HEK293 (cell line): ENCODE measurements around the gene CLSTN1.

ENCODE experiments used
- CTCF ChIA-PET: fragments of 350-600 bp; formaldehyde crosslinking; extraction: SDS; loops from one replicate; lab custom pipeline; 2021; ENCODE audit warnings: antibody characterized with exemption; lab: Yijun Ruan, JAX
- POLR2A ChIA-PET: fragments of 300-600 bp; formaldehyde crosslinking; extraction: SDS; loops from one replicate; lab custom pipeline; 2020; ENCODE audit warnings: antibody characterized with exemption, inconsistent platforms; lab: Yijun Ruan, JAX
- H3K27ac ChIP-seq: fragments of 200-500 bp; sonication (Bioruptor generic); 2 replicates; pipeline ENCODE4 v1.5.1; 2014; ENCODE audit warnings: low read depth, low read length, control low read depth, inconsistent platforms; ENCODE audit errors: extremely low read depth
- H3K36me3 ChIP-seq, 2 experiments: fragments of 200-500 bp in 1 of 2; sonication (Bioruptor generic) in 1 of 2; 1 replicate in 1 of 2; 2 replicates in 1 of 2; pipeline ENCODE4 v1.5.1; 2014 to 2017; ENCODE audit warnings: inconsistent platforms in 2 of 2, low read length in 2 of 2; ENCODE audit not compliant: control insufficient read depth in 2 of 2, insufficient read depth in 1 of 2
- H3K4me1 ChIP-seq: fragments of 200-500 bp; sonication (Bioruptor generic); 2 replicates; pipeline ENCODE4 v1.5.1; 2014; ENCODE audit warnings: mild to moderate bottlenecking, low read length, inconsistent platforms; ENCODE audit not compliant: control insufficient read depth, insufficient read depth
- H3K4me3 ChIP-seq: 2 replicates; pipeline ENCODE4 v1.5.1; 2011; ENCODE audit warnings: low read depth, mild to moderate bottlenecking, control low read depth, low read length, moderate library complexity
- H3K9me3 ChIP-seq: fragments of 200-500 bp; sonication (Bioruptor generic); 2 replicates; pipeline ENCODE4 v1.5.1; 2014; ENCODE audit warnings: low read depth, low read length, inconsistent platforms; ENCODE audit not compliant: control insufficient read depth, insufficient read depth
- GFI1B ChIP-seq: fragments of 450-650 bp; formaldehyde crosslinking; IDR thresholded peaks from 2 replicates; pipeline ENCODE4 v1.5.1; 2016; ENCODE audit warnings: missing biosample characterization, missing genetic modification characterization
- GLIS2 ChIP-seq: fragments of 450-650 bp; formaldehyde crosslinking; IDR thresholded peaks from 2 replicates; pipeline ENCODE4 v1.5.1; 2016; ENCODE audit warnings: missing biosample characterization, missing genetic modification characterization
- KLF7 ChIP-seq: fragments of 450-650 bp; formaldehyde crosslinking; IDR thresholded peaks from 2 replicates; pipeline ENCODE4 v1.5.1; 2016; ENCODE audit warnings: missing biosample characterization, missing genetic modification characterization, borderline replicate concordance
- MEIS1 ChIP-seq: sonication (generic); formaldehyde crosslinking; IDR thresholded peaks from 2 replicates; pipeline ENCODE4 v1.8.1; 2022; ENCODE audit warnings: missing genetic modification reagents, mild to moderate bottlenecking, borderline replicate concordance
- MYNN ChIP-seq: fragments of 450-650 bp; formaldehyde crosslinking; IDR thresholded peaks from 2 replicates; pipeline ENCODE4 v1.5.1; 2016; ENCODE audit warnings: missing biosample characterization, missing genetic modification characterization, borderline replicate concordance
- PRDM1 ChIP-seq: fragments of 450-650 bp; formaldehyde crosslinking; IDR thresholded peaks from 2 replicates; pipeline ENCODE4; 2016; ENCODE audit warnings: missing biosample characterization, missing genetic modification characterization
- ZBTB17 ChIP-seq: fragments of 450-650 bp; formaldehyde crosslinking; IDR thresholded peaks from 2 replicates; pipeline ENCODE4 v1.5.1; 2016; ENCODE audit warnings: missing biosample characterization, missing genetic modification characterization
- ZNF133 ChIP-seq: fragments of 450-650 bp; formaldehyde crosslinking; IDR thresholded peaks from 2 replicates; pipeline ENCODE4 v1.5.1; 2016; ENCODE audit warnings: missing biosample characterization, missing genetic modification characterization
- ZNF19 ChIP-seq: fragments of 450-650 bp; formaldehyde crosslinking; IDR thresholded peaks from 2 replicates; pipeline ENCODE4; 2016; ENCODE audit warnings: missing biosample characterization, missing genetic modification characterization, low read depth
- ZNF292 ChIP-seq: fragments of 450-650 bp; formaldehyde crosslinking; IDR thresholded peaks from 2 replicates; pipeline ENCODE4 v1.5.1; 2016; ENCODE audit warnings: low read depth, missing biosample characterization, missing genetic modification characterization, borderline replicate concordance
- ZNF302 ChIP-seq: fragments of 450-650 bp; formaldehyde crosslinking; IDR thresholded peaks from 2 replicates; pipeline ENCODE4 v1.5.1; 2016; ENCODE audit warnings: missing biosample characterization, missing genetic modification characterization, low read depth
- ZNF311 ChIP-seq: fragments of 450-650 bp; formaldehyde crosslinking; IDR thresholded peaks from 2 replicates; pipeline ENCODE4 v1.5.1; 2017; ENCODE audit warnings: missing biosample characterization, missing genetic modification characterization, borderline replicate concordance
- ZNF488 ChIP-seq: fragments of 450-650 bp; formaldehyde crosslinking; IDR thresholded peaks from 2 replicates; pipeline ENCODE4 v1.5.1; 2016; ENCODE audit warnings: missing biosample characterization, missing genetic modification characterization
- ZNF600 ChIP-seq: fragments of 450-650 bp; formaldehyde crosslinking; IDR thresholded peaks from 2 replicates; pipeline ENCODE4 v1.5.1; 2016; ENCODE audit warnings: missing biosample characterization, missing genetic modification characterization
- ZNF747 ChIP-seq: fragments of 450-650 bp; formaldehyde crosslinking; IDR thresholded peaks from 2 replicates; pipeline ENCODE4 v1.5.1; 2016; ENCODE audit warnings: missing biosample characterization, missing genetic modification characterization
- ZNF830 ChIP-seq: fragments of 450-650 bp; IDR thresholded peaks from 2 replicates; pipeline ENCODE4 v1.5.0; 2018; ENCODE audit warnings: missing biosample characterization, missing genetic modification characterization, low read depth, mild to moderate bottlenecking, moderate library complexity
- TF ChIP-seq, protein P1 (sequence below): fragments of 450-650 bp; formaldehyde crosslinking; conservative IDR thresholded peaks from 2 replicates; pipeline ENCODE4 v1.5.1; 2016; ENCODE audit warnings: low read depth, missing biosample characterization, missing genetic modification characterization
- TF ChIP-seq, protein P2 (sequence below): fragments of 450-650 bp; formaldehyde crosslinking; IDR thresholded peaks from 2 replicates; pipeline ENCODE4 v1.5.1; 2016; ENCODE audit warnings: missing biosample characterization, missing genetic modification characterization
- TF ChIP-seq, protein P3 (sequence below): fragments of 450-650 bp; formaldehyde crosslinking; IDR thresholded peaks from 2 replicates; pipeline ENCODE4 v1.5.1; 2016; ENCODE audit warnings: missing biosample characterization, missing genetic modification characterization, low read depth
- TF ChIP-seq, protein P4 (sequence below): IDR thresholded peaks from 2 replicates; pipeline ENCODE4 v1.6.1; 2011; ENCODE audit warnings: mild to moderate bottlenecking, low read depth, low read length, borderline replicate concordance

The CLSTN1 gene

GRCh38 chr1:9863371-9863770 is 39.6 kb upstream of the CLSTN1 start:
- H3K4me1 ChIP-seq: no peaks in the 10 kb centered on the region
- TF ChIP-seq GFI1B (tag by site-specific recombination) (no peak), ZNF747 (tag by site-specific recombination) (no peak), KLF7 (tag by site-specific recombination) (no peak), ZNF292 (tag by site-specific recombination) (no peak), ZNF133 (no peak), GLIS2 (tag by site-specific recombination) (no peak), ZNF302 (tag by site-specific recombination) (no peak), MYNN (tag by site-specific recombination) (no peak), ZNF311 (tag by site-specific recombination) (no peak), ZNF830 (tag by site-specific recombination) (no peak), ZNF488 (tag by site-specific recombination) (no peak), ZNF19 (tag by site-specific recombination) (no peak), ZBTB17 (tag by site-specific recombination) (no peak)
- TF ChIP-seq, protein P1, sequence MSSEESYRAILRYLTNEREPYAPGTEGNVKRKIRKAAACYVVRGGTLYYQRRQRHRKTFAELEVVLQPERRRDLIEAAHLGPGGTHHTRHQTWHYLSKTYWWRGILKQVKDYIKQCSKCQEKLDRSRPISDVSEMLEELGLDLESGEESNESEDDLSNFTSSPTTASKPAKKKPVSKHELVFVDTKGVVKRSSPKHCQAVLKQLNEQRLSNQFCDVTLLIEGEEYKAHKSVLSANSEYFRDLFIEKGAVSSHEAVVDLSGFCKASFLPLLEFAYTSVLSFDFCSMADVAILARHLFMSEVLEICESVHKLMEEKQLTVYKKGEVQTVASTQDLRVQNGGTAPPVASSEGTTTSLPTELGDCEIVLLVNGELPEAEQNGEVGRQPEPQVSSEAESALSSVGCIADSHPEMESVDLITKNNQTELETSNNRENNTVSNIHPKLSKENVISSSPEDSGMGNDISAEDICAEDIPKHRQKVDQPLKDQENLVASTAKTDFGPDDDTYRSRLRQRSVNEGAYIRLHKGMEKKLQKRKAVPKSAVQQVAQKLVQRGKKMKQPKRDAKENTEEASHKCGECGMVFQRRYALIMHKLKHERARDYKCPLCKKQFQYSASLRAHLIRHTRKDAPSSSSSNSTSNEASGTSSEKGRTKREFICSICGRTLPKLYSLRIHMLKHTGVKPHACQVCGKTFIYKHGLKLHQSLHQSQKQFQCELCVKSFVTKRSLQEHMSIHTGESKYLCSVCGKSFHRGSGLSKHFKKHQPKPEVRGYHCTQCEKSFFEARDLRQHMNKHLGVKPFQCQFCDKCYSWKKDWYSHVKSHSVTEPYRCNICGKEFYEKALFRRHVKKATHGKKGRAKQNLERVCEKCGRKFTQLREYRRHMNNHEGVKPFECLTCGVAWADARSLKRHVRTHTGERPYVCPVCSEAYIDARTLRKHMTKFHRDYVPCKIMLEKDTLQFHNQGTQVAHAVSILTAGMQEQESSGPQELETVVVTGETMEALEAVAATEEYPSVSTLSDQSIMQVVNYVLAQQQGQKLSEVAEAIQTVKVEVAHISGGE: no peak
- TF ChIP-seq, protein P2, sequence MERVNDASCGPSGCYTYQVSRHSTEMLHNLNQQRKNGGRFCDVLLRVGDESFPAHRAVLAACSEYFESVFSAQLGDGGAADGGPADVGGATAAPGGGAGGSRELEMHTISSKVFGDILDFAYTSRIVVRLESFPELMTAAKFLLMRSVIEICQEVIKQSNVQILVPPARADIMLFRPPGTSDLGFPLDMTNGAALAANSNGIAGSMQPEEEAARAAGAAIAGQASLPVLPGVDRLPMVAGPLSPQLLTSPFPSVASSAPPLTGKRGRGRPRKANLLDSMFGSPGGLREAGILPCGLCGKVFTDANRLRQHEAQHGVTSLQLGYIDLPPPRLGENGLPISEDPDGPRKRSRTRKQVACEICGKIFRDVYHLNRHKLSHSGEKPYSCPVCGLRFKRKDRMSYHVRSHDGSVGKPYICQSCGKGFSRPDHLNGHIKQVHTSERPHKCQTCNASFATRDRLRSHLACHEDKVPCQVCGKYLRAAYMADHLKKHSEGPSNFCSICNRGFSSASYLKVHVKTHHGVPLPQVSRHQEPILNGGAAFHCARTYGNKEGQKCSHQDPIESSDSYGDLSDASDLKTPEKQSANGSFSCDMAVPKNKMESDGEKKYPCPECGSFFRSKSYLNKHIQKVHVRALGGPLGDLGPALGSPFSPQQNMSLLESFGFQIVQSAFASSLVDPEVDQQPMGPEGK (tag by site-specific recombination): no peak
- TF ChIP-seq, protein P3, sequence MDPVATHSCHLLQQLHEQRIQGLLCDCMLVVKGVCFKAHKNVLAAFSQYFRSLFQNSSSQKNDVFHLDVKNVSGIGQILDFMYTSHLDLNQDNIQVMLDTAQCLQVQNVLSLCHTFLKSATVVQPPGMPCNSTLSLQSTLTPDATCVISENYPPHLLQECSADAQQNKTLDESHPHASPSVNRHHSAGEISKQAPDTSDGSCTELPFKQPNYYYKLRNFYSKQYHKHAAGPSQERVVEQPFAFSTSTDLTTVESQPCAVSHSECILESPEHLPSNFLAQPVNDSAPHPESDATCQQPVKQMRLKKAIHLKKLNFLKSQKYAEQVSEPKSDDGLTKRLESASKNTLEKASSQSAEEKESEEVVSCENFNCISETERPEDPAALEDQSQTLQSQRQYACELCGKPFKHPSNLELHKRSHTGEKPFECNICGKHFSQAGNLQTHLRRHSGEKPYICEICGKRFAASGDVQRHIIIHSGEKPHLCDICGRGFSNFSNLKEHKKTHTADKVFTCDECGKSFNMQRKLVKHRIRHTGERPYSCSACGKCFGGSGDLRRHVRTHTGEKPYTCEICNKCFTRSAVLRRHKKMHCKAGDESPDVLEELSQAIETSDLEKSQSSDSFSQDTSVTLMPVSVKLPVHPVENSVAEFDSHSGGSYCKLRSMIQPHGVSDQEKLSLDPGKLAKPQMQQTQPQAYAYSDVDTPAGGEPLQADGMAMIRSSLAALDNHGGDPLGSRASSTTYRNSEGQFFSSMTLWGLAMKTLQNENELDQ (tag by site-specific recombination): no peak
- POLR2A ChIA-PET: interaction anchor here (0.6 kb wide), 1 partner anchor 153 kb away, joined by 3 read pairs; no protein-coding TSS in a partner anchor

DNA sequence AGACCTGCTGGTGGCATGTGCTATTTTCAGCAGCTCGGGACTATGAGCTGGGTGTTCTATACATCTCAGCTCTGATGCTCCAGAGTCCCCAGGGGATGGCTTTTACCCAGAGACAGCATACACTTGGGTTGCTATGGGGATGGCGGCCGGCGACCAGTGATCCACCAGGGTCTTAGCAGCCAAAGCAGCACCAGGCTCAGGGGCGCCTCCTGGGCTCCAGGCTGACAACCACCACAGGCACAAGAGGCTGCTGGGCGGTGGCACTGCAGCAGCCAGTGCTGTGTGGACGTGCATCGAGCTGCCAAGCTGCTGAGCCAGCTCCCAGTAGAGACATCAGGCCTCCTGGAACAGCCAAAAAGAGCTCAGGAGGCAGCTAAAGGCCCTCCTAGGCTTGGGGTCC is 37.6 kb upstream of the CLSTN1 start:
- ChIA-PET CTCF (interaction anchor here (0.5 to 11.5 kb wide), 7 partner anchors 13 to 739 kb away, joined by 3 to 135 read pairs (median 4); no protein-coding TSS in a partner anchor), POLR2A (interaction anchor here (0.6 kb wide), 1 partner anchor 29 kb away, joined by 4 read pairs; no protein-coding TSS in a partner anchor)
- no peak for TF ChIP-seq PRDM1
- TF ChIP-seq MEIS1 (CRISPR knock-in tag): no peak
- TF ChIP-seq ZNF600: no peak
- TF ChIP-seq, protein P4, sequence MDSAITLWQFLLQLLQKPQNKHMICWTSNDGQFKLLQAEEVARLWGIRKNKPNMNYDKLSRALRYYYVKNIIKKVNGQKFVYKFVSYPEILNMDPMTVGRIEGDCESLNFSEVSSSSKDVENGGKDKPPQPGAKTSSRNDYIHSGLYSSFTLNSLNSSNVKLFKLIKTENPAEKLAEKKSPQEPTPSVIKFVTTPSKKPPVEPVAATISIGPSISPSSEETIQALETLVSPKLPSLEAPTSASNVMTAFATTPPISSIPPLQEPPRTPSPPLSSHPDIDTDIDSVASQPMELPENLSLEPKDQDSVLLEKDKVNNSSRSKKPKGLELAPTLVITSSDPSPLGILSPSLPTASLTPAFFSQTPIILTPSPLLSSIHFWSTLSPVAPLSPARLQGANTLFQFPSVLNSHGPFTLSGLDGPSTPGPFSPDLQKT: no peak
- peaks cover 0 to 10% of the 10 kb centered on the region in 2 experiments; a peak in 1 of 3 replicates for H3K36me3 ChIP-seq
- H3K27ac ChIP-seq: no peak overlapping the region
- H3K4me3 ChIP-seq: no peak overlapping the region
- no peaks in the 10 kb centered on the region for H3K9me3 ChIP-seq
- no peaks in the 10 kb centered on the region for H3K4me1 ChIP-seq

More at GRCh38 chr1:9863371-9863770, 39.6 kb upstream of the CLSTN1 start:
- CTCF ChIA-PET: interaction anchor here (0.6 to 11.5 kb wide), 10 partner anchors 9 to 237 kb away, joined by 3 to 135 read pairs (median 4); no protein-coding TSS in a partner anchor
- no peak overlapping the region for H3K4me3 ChIP-seq
- H3K9me3 ChIP-seq: no peaks in the 10 kb centered on the region
- no peak overlapping the region for H3K27ac ChIP-seq
- H3K36me3 ChIP-seq: peaks cover 0 to 12% of the 10 kb centered on the region in 2 experiments; a peak in 1 of 3 replicates
